SU-DHL-6 (cell line): ENCODE results near the gene S100PBP.

Experiments
- H2AFZ ChIP-seq: fragments of 200-600 bp; sonication (generic); 2 replicates; pipeline ENCODE4 v1.6.1; 2014; ENCODE audit warnings: low read depth, mild to moderate bottlenecking, moderate library complexity, mixed read lengths, antibody characterized with exemption, low read length; ENCODE audit not compliant: severe bottlenecking
- H3F3A ChIP-seq: fragments of 200-600 bp; shearing (Covaris generic); 2 replicates; pipeline ENCODE4 v1.6.0; 2016; ENCODE audit warnings: antibody characterized with exemption, mild to moderate bottlenecking; ENCODE audit not compliant: insufficient read depth
- H3K27ac ChIP-seq: fragments of 200-600 bp; sonication (generic); 2 replicates; pipeline ENCODE4 v1.5.1; 2016; ENCODE audit warnings: low read depth, mild to moderate bottlenecking, low read length, moderate library complexity, mixed read lengths
- H3K27me3 ChIP-seq: fragments of 200-600 bp; sonication (generic), shearing (Covaris generic); 2 replicates; pipeline ENCODE4 v1.6.0; 2014; ENCODE audit warnings: mild to moderate bottlenecking, low read length
- H3K36me3 ChIP-seq: fragments of 200-600 bp; sonication (generic); 2 replicates; pipeline ENCODE4 v1.6.1; 2014; ENCODE audit warnings: mild to moderate bottlenecking, low read length, mixed read lengths
- H3K4me2 ChIP-seq: fragments of 300-600, 200-600 bp; shearing (Covaris generic), sonication (generic); 2 replicates; pipeline ENCODE4 v1.6.0; 2014; ENCODE audit warnings: low read length, low read depth, mild to moderate bottlenecking; ENCODE audit not compliant: poor library complexity, severe bottlenecking
- H3K4me3 ChIP-seq: fragments of 200-600 bp; sonication (generic); 2 replicates; pipeline ENCODE4 v1.5.1; 2014; ENCODE audit warnings: antibody characterized with exemption, low read length, mild to moderate bottlenecking, mixed read lengths; ENCODE audit not compliant: insufficient read depth, poor library complexity, severe bottlenecking
- H3K79me2 ChIP-seq: fragments of 200-600 bp; sonication (generic); 2 replicates; pipeline ENCODE4 v1.6.1; 2014; ENCODE audit warnings: mild to moderate bottlenecking, low read length, moderate library complexity; ENCODE audit not compliant: insufficient read depth
- H3K9ac ChIP-seq: fragments of 200-600 bp; sonication (generic); 2 replicates; pipeline ENCODE4 v1.7.0; 2014; ENCODE audit warnings: mild to moderate bottlenecking, low read length
- H3K9me2 ChIP-seq: fragments of 200-600 bp; sonication (generic); replicated peaks from 2 replicates; pipeline ENCODE4 v1.6.1; 2014; ENCODE audit warnings: low read length; ENCODE audit not compliant: insufficient read depth
- H3K9me3 ChIP-seq: fragments of 200-600 bp; sonication (generic); 2 replicates; pipeline ENCODE4 v1.6.1; 2014; ENCODE audit warnings: low read length, mixed read lengths; ENCODE audit not compliant: insufficient read depth
- H4K20me1 ChIP-seq: fragments of 200-600 bp; sonication (generic); 2 replicates; pipeline ENCODE4 v1.6.1; 2014; ENCODE audit warnings: low read depth, mild to moderate bottlenecking, antibody characterized with exemption, low read length, moderate library complexity, mixed read lengths
- CTCF ChIP-seq: fragments of 200-600 bp; sonication (generic); IDR thresholded peaks from one replicate; pipeline ENCODE4 v1.5.1; 2017; ENCODE audit warnings: antibody characterized with exemption, mild to moderate bottlenecking, low read length, moderate library complexity; ENCODE audit not compliant: insufficient read depth, poor library complexity, severe bottlenecking
- EZH2phosphoT487 ChIP-seq: fragments of 200-600 bp; sonication (generic), shearing (Covaris generic); conservative IDR thresholded peaks from 2 replicates; pipeline ENCODE4 v1.6.1; 2018; ENCODE audit warnings: mild to moderate bottlenecking, antibody characterized with exemption, low read length, moderate library complexity, mixed read lengths

Gene S100PBP

GRCh38 chr1:32872192-32872460 is 54.7 kb downstream of the S100PBP start:
- Histone ChIP-seq H3K9ac (no peak overlapping the region), H3K36me3 (no peaks in the 10 kb centered on the region), H2AFZ (no peak overlapping the region), H3K27me3 (0 out of 2 replicates have a peak, but pooled peaks cover 4% of the 10 kb centered on the region), H3K4me2 (no peak overlapping the region), H3K79me2 (no peaks in the 10 kb centered on the region), H3K9me3 (no peaks in the 10 kb centered on the region), H3K4me3 (no peak overlapping the region), H3K27ac (no peak overlapping the region), H3K9me2 (no peaks in the 10 kb centered on the region), H3F3A (no peaks in the 10 kb centered on the region), H4K20me1 (no peaks in the 10 kb centered on the region)
- TF ChIP-seq EZH2phosphoT487 (no peak), CTCF (no peak)

- H4K20me1 ChIP-seq, result no peaks in the 10 kb centered on the region
- H3K79me2 ChIP-seq, result no peaks in the 10 kb centered on the region
- no peak overlapping the region for H2AFZ ChIP-seq
- no peaks in the 10 kb centered on the region for H3K9me3 ChIP-seq
- no peak overlapping the region for H3K27ac ChIP-seq
- H3F3A ChIP-seq, result no peaks in the 10 kb centered on the region
- H3K27me3 ChIP-seq, result 0 out of 2 replicates have a peak, but pooled peaks cover 4% of the 10 kb centered on the region
- TF ChIP-seq CTCF (no peak), EZH2phosphoT487 (no peak)
- H3K9me2 ChIP-seq, result no peaks in the 10 kb centered on the region
- H3K36me3 ChIP-seq, result no peaks in the 10 kb centered on the region
- no peak overlapping the region for H3K4me3 ChIP-seq
- H3K9ac ChIP-seq, result no peak overlapping the region
- H3K4me2 ChIP-seq, result no peak overlapping the region
These were observed 56.0 kb downstream of the S100PBP start for GRCh38 chr1:32873484-32873883.

DNA sequence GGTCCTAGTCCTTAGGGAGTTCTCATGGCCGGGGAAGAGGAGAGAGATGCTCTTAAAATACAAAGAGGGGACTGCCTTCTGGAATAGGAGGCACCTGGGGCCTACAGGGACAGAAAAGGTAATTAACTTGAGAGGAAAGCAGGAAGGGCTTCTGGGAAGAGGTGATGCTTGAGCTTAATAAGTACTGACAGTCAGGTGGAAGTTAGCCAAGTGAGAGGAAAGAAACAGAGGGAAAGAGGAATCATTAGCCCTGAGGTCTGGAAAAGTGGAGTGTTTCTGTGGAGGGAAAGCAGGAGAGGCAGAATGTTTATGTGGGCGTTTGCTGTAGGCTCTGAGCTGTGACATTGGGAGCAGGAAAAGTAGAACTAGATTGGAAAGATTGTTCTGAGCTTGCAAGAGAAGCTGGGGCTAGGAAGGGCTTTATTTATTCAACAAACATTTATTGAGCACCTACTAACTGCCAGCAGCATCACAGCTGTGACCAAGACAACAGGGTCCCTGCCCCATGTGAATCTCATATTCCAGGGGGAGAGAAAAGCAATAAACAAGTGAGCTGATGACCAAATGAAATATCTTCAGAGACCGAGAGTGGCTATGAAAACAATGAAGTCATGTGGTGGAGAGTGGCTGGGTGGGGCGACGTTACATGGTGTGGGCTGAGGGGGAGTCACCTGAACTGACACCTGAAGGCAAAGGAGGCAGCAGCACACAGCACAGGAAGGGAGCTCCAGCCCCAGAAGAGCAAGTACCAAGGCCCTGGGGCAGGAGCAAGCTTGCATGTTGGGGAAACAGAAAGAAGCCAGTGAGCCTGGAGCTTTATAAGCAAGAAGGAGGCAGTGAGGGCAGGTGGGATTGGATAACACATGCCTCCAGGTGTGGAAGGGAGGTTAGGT is 57.7 kb downstream of the S100PBP start:
- H3K9ac ChIP-seq, result no peak overlapping the region
- no peaks in the 10 kb centered on the region for H3K79me2 ChIP-seq
- no peak overlapping the region for H2AFZ ChIP-seq
- H3F3A ChIP-seq, result no peaks in the 10 kb centered on the region
- H3K36me3 ChIP-seq, result no peaks in the 10 kb centered on the region
- H3K9me2 ChIP-seq, result no peaks in the 10 kb centered on the region
- H3K27me3 ChIP-seq, result 0 out of 2 replicates have a peak, but pooled peaks cover 4% of the 10 kb centered on the region
- no peak overlapping the region for H3K4me3 ChIP-seq
- no peak overlapping the region for H3K4me2 ChIP-seq
- no peak overlapping the region for H3K27ac ChIP-seq
- TF ChIP-seq EZH2phosphoT487, result no peak
- no peak for TF ChIP-seq CTCF
- no peaks in the 10 kb centered on the region for H4K20me1 ChIP-seq
- no peaks in the 10 kb centered on the region for H3K9me3 ChIP-seq
